PC-9 (cell line): ENCODE results near the gene CFAP61.

ENCODE experiments used
- CTCF ChIP-seq: fragments of 200-600 bp; sonication (generic); conservative IDR thresholded peaks from 2 replicates; pipeline ENCODE4 v1.6.1; 2017; ENCODE audit warnings: mixed run types, antibody characterized with exemption, mild to moderate bottlenecking, moderate library complexity
- EZH2 ChIP-seq: fragments of 200-600 bp; sonication (generic); IDR thresholded peaks from 2 replicates; pipeline ENCODE4 v1.8.0; 2017; ENCODE audit warnings: antibody characterized with exemption, low read depth

GRCh38 chr20:20199361-20200160, 147.2 kb downstream of the CFAP61 start:
- TF ChIP-seq CTCF (no peak), EZH2 (no peak)
